MM.1S (cell line): ENCODE data around the gene DSN1.

Experiments
- DNase-seq: peaks from one replicate; pipeline ENCODE4 v3.0.0-alpha.2; 2015
- H2AFZ ChIP-seq: fragments of 300-600 bp; sonication (generic); 2 replicates; pipeline ENCODE4 v1.6.0; 2016; ENCODE audit warnings: antibody characterized with exemption, low read length
- H3F3A ChIP-seq: fragments of 300-600 bp; sonication (generic); 2 replicates; pipeline ENCODE4 v1.6.1; 2016; ENCODE audit warnings: mild to moderate bottlenecking, antibody characterized with exemption, low read length, moderate library complexity, mixed read lengths; ENCODE audit not compliant: insufficient read depth
- H3K27ac ChIP-seq: fragments of 300-600 bp; sonication (generic); 2 replicates; pipeline ENCODE4 v1.5.1; 2016; ENCODE audit warnings: mild to moderate bottlenecking, low read length
- H3K27me3 ChIP-seq: fragments of 300-600 bp; sonication (generic); replicated peaks from 2 replicates; pipeline ENCODE4 v1.6.0; 2016; ENCODE audit warnings: low read length; ENCODE audit not compliant: insufficient read depth
- H3K36me3 ChIP-seq: fragments of 300-600 bp; sonication (generic); replicated peaks from 2 replicates; pipeline ENCODE4 v1.6.1; 2016; ENCODE audit warnings: mild to moderate bottlenecking, low read length, mixed read lengths; ENCODE audit not compliant: insufficient read depth
- H3K4me1 ChIP-seq: fragments of 300-600 bp; sonication (generic); 2 replicates; pipeline ENCODE4 v1.6.1; 2016; ENCODE audit warnings: low read length, mixed read lengths
- H3K4me2 ChIP-seq: fragments of 300-600 bp; sonication (generic); 2 replicates; pipeline ENCODE4 v1.6.0; 2016; ENCODE audit warnings: low read depth, low read length
- H3K4me3 ChIP-seq: fragments of 300-600 bp; sonication (generic); 2 replicates; pipeline ENCODE4 v1.5.1; 2016; ENCODE audit warnings: low read length, mixed read lengths
- H3K79me2 ChIP-seq: fragments of 300-600 bp; sonication (generic); 2 replicates; pipeline ENCODE4 v1.6.1; 2016; ENCODE audit warnings: mixed run types, low read length, mixed read lengths
- H3K9ac ChIP-seq: fragments of 300-600 bp; sonication (generic); 2 replicates; pipeline ENCODE4 v1.6.1; 2016; ENCODE audit warnings: low read length, mixed read lengths
- H3K9me2 ChIP-seq: fragments of 300-600 bp; sonication (generic); replicated peaks from 2 replicates; pipeline ENCODE4 v1.6.1; 2016; ENCODE audit warnings: mild to moderate bottlenecking, low read length, mixed read lengths; ENCODE audit not compliant: insufficient read depth
- H3K9me3 ChIP-seq: fragments of 300-600 bp; sonication (generic); replicated peaks from 2 replicates; pipeline ENCODE4 v1.6.1; 2016; ENCODE audit warnings: mild to moderate bottlenecking, low read length, mixed read lengths; ENCODE audit not compliant: insufficient read depth
- H4K20me1 ChIP-seq: fragments of 300-600 bp; sonication (generic); 2 replicates; pipeline ENCODE4 v1.6.1; 2016; ENCODE audit warnings: mild to moderate bottlenecking, low read length, moderate library complexity, mixed read lengths; ENCODE audit not compliant: insufficient read depth
- EZH2 ChIP-seq: fragments of 300-600 bp; sonication (generic); optimal IDR thresholded peaks from 2 replicates; pipeline ENCODE3; 2017; ENCODE audit warnings: low read depth, mild to moderate bottlenecking, antibody characterized with exemption, low read length, mixed read lengths
- EZH2phosphoT487 ChIP-seq: fragments of 300-600 bp; sonication (generic); IDR thresholded peaks from 2 replicates; pipeline ENCODE4 v1.6.1; 2018; ENCODE audit warnings: antibody characterized with exemption, low read length
- TF ChIP-seq, protein P1 (sequence below): fragments of 300-600 bp; sonication (generic); IDR thresholded peaks from 2 replicates; pipeline ENCODE4 v1.5.1; 2016; ENCODE audit warnings: antibody characterized with exemption, low read length, mixed read lengths

Gene DSN1

DNA sequence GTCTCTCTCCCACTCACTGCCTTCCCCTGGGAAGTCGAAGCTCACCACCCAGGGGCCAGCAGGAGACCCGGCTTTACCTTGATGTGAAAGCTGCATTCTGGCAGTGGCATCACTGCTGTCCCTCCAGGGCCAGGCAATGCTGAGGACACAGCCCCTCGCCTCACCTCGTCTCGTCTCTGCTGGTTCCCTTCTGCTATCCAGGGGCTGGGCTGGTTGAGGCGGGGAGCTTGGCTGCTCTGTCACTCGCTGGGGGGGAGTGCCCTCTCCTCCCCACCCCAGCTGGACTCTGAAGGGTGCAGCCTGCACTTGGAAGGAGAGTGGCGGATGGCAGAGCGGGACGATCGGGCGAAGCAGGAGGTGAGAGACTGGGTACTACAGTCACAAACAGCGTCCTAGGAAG lies 12.7 kb upstream of the DSN1 start:
- Histone ChIP-seq H3K4me3 (no peak overlapping the region), H4K20me1 (no peaks in the 10 kb centered on the region), H3K79me2 (no peaks in the 10 kb centered on the region), H3F3A (no peaks in the 10 kb centered on the region), H3K36me3 (no peaks in the 10 kb centered on the region), H3K27me3 (no peaks in the 10 kb centered on the region), H3K4me2 (no peak overlapping the region), H3K4me1 (no peaks in the 10 kb centered on the region), H3K27ac (no peak overlapping the region), H2AFZ (no peak overlapping the region), H3K9me3 (no peaks in the 10 kb centered on the region), H3K9ac (no peak overlapping the region), H3K9me2 (no peaks in the 10 kb centered on the region)
- TF ChIP-seq, protein P1, sequence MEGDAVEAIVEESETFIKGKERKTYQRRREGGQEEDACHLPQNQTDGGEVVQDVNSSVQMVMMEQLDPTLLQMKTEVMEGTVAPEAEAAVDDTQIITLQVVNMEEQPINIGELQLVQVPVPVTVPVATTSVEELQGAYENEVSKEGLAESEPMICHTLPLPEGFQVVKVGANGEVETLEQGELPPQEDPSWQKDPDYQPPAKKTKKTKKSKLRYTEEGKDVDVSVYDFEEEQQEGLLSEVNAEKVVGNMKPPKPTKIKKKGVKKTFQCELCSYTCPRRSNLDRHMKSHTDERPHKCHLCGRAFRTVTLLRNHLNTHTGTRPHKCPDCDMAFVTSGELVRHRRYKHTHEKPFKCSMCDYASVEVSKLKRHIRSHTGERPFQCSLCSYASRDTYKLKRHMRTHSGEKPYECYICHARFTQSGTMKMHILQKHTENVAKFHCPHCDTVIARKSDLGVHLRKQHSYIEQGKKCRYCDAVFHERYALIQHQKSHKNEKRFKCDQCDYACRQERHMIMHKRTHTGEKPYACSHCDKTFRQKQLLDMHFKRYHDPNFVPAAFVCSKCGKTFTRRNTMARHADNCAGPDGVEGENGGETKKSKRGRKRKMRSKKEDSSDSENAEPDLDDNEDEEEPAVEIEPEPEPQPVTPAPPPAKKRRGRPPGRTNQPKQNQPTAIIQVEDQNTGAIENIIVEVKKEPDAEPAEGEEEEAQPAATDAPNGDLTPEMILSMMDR: no peak
- TF ChIP-seq EZH2phosphoT487 (no peak), EZH2 (no peak)
- no peak for DNase-seq

DNA sequence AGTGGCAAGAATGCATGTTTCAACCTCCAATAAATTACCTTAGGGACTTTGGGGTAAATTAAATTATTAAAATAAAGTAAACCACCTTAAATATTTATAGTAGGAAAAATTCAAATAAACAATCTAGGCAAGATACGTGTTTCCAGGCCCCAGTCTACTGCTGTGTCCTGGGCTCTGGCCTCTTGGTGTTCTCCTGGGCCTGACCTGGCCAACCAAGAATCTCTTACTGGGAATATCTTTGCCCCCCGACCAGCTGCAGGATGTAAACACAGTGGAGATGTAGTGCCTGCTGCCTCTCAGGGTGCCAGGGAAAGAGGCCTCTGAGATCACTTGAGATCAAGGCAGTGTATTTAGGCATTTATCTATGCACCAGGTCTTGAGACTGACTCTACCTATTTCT lies 11.7 kb upstream of the DSN1 start:
- H3K4me2 ChIP-seq: no peak overlapping the region
- H3K27ac ChIP-seq: no peak overlapping the region
- no peak for DNase-seq
- no peaks in the 10 kb centered on the region for H3K27me3 ChIP-seq
- H4K20me1 ChIP-seq: no peaks in the 10 kb centered on the region
- H3K79me2 ChIP-seq: no peaks in the 10 kb centered on the region
- no peaks in the 10 kb centered on the region for H3K9me2 ChIP-seq
- H3F3A ChIP-seq: no peaks in the 10 kb centered on the region
- H3K36me3 ChIP-seq: no peaks in the 10 kb centered on the region
- TF ChIP-seq EZH2 (no peak), EZH2phosphoT487 (no peak)
- TF ChIP-seq, protein P1: no peak
- no peaks in the 10 kb centered on the region for H3K4me1 ChIP-seq
- no peak overlapping the region for H2AFZ ChIP-seq
- no peak overlapping the region for H3K9ac ChIP-seq
- H3K9me3 ChIP-seq: no peaks in the 10 kb centered on the region
- H3K4me3 ChIP-seq: no peak overlapping the region

DNA sequence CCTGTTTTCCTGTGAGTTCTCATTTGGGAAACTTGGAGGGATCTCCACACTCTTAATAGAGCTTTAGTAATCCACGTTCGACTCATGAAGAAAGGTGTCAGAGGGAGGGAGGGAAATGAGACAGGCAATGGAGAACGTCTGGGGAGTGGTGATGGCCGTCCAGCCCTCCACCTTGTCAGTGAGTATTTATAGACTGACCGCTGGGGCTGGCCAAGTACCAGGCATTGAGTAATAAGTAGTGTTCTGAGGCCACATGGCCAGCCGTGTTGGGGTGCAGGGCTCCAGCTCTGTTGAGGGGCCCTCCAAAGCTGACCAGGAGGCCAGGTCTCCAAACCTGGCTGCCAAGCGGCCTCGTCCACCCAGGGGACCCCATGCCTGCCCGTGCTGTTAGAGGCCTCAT lies 11.3 kb upstream of the DSN1 start:
- Histone ChIP-seq H3K4me3 (no peak overlapping the region), H2AFZ (no peak overlapping the region), H3K4me1 (no peaks in the 10 kb centered on the region), H3K79me2 (no peaks in the 10 kb centered on the region), H3K9me3 (no peaks in the 10 kb centered on the region), H4K20me1 (no peaks in the 10 kb centered on the region), H3K9me2 (no peaks in the 10 kb centered on the region), H3F3A (no peaks in the 10 kb centered on the region), H3K9ac (no peak overlapping the region), H3K27ac (no peak overlapping the region), H3K36me3 (no peaks in the 10 kb centered on the region), H3K27me3 (no peaks in the 10 kb centered on the region), H3K4me2 (no peak overlapping the region)
- no peak for DNase-seq
- TF ChIP-seq, protein P1: no peak
- no peak for TF ChIP-seq EZH2
- no peak for TF ChIP-seq EZH2phosphoT487
